Right forelimb (tissue), 1 donor: ENCODE results near the gene SUGP2.
"Not testable (repeated sequence)": the region's sequence is repeated elsewhere in the genome, so short reads cannot be mapped to it uniquely, and the experiment has no call there.

Experiments
- DNase-seq: peaks from one replicate; pipeline ENCODE4 v3.0.0-alpha.2; 2018

The SUGP2 gene

GRCh38 chr19:18987456-18987855 is 45.9 kb downstream of the SUGP2 start:
- no peak for DNase-seq

DNA sequence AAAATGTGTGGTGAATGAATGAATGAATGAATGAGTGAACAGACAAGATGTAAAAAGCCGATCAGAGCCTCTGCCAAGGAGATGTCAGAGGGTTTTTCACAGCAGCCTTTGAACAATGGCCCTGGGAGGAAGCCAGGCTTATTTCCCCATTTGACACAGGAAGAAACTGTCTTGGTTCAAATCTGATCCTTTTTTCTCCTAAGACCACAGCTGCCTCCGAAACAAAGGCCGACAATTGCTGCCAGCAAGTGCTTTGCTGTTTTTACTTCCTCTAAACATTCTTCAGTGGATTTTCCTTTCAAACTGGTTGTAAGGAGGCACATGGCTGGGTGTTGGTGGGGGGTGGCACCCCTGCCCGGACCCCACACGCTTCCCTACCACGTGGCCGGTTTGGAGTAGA is 48.1 kb downstream of the SUGP2 start:
- DNase-seq, result no peak

- DNase-seq, result no peak
Measured at GRCh38 chr19:18984251-18984650, 49.1 kb downstream of the SUGP2 start.

DNA sequence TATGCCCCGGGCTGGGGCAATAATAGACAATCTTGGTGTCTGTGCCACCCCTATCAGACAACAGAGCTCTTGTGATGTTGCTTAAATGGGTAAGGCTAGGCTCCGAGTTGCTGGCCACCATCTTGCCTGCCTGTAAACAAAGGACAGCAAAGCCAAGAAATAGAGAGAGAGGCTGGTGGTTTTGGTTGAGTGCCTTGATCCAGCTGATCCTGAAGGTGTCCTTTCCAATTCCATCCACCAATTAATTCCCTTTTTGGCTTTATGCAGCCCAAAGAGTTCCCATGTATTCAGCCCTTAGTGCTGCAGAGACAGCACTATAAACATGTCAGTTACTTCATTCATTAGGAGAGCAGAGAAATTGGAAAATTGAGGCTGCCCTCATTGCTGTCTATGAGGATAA is 50.6 kb downstream of the SUGP2 start:
- no peak for DNase-seq

DNA sequence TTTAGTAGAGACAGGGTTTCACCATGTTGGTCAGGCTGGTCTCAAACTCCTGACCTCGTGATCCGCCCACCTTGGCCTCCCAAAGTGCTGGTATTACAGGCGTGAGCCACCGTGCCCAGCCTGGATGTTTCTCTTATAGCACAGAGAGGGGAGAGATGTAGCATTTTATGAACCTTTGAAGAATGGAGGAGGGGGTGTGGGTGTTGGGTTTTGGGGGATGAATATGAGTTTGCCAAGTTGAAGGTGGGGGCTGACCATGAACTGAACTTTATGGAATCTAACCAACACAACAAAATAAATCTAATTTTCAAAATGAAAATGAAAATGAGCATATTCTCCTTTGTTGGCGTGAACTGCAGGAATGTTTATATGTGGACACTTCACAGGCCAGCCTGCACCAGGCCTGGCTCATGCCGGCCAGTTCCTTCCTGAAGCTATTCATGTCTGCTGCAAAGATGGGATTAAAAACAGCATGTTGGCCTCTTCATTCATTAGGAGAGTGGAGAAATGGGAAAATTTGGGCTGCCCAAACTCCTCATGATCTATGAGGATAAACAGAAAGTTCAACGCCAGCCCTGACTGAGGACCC is 52.8 kb downstream of the SUGP2 start:
- DNase-seq, result no peak

GRCh38 chr19:18978616-18979015 is 54.7 kb downstream of the SUGP2 start:
- DNase-seq, result no peak

- no peak for DNase-seq
Measured at GRCh38 chr19:18975869-18976268, 57.4 kb downstream of the SUGP2 start.

- no peak for DNase-seq
Measured at GRCh38 chr19:18975011-18975410, 58.3 kb downstream of the SUGP2 start.

- DNase-seq, result no peak
Measured at GRCh38 chr19:18972851-18973250, 60.5 kb downstream of the SUGP2 start.

GRCh38 chr19:18972301-18972811 is 61.0 kb downstream of the SUGP2 start:
- DNase-seq, result no peak

- no peak for DNase-seq
Measured at GRCh38 chr19:18969931-18970659, 63.2 kb downstream of the SUGP2 start.

GRCh38 chr19:18967358-18968146 is 65.8 kb downstream of the SUGP2 start:
- no peak for DNase-seq

DNA sequence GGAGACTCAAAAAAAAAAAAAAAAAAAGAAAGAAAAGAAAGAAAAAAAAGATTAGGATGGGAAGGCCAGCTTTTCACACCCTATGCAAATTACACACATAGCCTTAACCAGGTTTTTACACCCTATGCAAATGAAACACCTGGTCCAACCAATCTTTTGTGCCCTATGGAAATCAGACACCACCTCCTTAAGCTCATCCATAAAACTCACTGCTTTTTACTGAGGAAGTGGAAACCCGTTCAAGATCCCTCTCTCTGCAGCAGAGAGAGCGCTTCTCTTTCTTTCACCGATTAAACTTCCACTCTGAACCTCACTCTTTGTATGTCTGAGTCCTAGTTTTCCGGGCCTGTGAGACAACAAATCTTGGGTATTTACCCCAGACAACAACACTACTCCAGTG is 67.0 kb downstream of the SUGP2 start:
- DNase-seq, result no peak

DNA sequence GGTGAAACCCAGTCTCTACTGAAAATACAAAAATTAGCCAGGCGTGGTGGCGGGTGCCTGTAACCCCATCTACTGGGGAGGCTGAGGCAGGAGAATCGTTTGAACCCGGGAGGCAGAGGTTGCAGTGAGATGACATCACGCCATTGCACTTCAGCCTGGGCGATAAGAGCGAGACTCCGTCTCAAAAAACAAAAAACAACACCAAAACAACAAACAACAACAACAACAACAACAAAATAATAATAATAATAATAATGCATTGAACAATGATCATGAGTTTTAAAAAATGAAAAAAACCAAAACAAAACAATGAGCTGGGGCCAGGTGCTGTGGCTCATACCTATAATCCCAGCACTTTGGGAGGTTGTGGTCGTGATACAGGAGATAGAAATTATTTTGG is 69.2 kb downstream of the SUGP2 start:
- no peak for DNase-seq

DNA sequence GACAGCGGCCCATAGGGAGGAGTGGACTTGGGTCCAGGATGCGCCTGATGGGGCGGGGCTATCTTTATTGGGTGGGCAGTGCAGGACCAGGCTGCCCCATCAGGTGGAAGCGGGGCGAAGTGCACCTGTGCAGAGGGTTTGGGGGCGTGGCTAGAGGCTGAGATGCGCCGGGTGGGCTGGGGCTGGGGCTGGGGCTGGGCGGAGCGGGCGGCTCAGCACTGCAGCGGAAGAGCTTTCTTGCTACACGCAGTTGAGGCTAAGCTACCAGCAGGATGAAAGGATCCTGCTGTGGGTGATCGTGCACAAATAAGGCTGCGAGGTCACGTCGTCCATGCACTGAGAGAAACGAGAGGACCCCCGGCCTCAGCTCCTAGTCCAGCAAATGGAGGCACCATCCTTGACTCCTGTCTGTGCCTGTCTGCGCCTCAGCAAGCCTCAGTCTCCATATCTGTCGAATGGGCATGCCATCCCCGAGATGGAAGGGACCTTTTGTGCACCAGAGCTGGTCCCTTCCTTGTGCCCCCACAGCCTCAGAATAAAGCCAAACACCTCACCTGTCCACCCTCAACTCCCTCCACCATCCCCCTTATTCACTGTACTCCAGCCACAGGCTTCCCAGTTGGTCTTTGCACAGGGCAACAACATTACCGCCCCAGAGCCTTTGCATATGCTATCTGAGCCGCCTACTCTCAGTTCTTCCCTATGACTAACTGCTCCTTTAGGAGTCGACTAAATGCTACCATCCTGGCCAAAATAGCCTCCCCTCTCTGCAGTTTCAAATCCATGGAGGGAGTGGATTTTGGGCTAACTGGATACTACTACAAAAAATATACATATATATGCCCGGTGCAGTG is 71.3 kb downstream of the SUGP2 start:
- no peak for DNase-seq

DNA sequence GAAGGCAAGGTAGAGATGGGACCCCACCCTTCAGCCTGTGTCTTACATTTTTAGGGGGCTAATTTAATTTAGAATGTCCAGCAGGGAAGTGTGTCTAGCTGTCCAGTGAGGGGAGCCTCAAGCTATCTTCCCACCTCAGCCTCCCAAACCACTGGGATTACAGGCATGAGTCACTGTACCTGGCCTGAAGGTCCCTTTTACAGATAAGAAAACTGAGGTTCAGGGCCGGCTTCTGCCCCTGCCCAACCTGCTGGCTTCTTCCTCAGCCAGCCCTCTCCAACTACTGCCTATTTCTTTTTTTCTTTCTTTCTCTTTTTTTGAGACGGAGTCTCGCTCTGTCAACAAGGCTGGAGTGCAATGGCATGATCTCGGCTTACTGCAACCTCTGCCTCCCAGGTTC is 72.9 kb downstream of the SUGP2 start:
- DNase-seq, result no peak

GRCh38 chr19:18955042-18955441 is 78.3 kb downstream of the SUGP2 start:
- no peak for DNase-seq

DNA sequence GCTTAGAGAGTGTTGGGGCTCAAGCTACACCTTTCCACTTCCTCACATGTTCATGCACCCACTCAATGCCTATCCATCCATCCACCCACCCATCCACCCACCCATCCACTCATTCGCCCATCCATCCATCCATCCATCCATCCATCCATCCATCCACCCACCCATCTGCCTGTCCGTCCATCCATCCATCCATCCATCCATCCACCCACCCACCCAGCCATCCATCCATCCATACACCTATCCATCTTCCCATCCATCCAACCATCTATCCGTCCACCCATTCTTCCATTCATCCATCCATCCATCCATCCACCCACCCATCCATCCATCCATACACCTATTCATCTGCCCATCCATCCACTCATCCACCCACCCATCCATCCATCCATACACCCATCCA is 79.2 kb downstream of the SUGP2 start:
- no peak for DNase-seq

DNA sequence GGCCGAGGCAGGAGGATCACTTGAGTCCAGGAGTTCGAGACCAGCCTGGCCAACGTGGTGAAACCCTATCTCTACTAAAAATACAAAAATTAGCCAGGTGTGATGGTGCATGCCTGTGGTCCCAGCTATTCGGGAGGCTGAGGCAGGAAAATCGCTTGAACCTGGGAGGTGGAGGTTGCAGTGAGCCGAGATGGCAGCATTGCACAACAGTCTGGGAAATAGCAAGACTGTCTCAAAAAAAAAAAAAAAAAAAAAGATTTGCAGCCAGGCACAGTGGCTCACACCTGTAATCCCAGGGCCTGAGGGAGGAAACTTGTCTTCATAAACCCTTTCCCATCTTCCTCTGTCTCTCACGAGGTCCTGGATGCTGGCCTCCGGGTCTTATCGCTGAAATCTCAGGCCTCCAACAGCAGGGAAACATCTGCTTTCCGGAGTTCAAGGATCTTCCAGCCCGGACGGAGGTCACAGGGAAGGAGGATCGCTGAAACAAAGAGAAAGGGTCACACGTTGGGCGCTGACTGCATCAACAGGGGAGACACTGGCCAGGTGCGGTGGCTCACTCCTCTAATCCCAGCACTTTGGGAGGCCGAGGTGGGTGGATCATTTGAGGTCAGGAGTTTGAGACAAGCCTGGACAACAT is 80.8 kb downstream of the SUGP2 start:
- not testable (repeated sequence) for DNase-seq

DNA sequence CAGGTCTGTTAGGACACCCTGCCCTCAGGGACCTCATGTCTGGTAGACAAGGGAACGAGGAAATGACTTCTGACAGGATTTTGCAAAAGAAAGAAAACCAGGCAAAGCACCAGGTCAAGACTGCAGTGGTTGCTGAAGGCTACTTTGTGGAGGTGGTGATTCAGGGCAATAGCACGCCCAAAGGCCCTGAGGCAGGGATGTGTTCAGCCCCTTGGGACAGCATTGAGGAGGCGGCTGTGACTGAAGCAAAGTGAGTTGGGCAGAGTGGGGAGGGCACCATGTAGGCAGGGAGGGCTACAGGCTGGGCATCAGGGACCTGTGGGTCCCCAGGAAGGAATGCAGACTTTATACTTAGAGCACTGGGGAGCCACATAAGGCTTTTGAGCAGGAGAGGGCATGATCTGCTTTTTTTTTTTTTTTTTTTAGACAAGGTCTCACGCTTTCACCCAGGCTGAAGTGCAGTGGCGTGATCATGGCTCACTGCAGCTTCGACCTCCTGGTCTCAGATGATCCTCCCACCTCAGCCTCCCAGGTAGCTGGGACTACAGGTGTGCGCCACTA is 81.5 kb downstream of the SUGP2 start:
- no peak for DNase-seq

DNA sequence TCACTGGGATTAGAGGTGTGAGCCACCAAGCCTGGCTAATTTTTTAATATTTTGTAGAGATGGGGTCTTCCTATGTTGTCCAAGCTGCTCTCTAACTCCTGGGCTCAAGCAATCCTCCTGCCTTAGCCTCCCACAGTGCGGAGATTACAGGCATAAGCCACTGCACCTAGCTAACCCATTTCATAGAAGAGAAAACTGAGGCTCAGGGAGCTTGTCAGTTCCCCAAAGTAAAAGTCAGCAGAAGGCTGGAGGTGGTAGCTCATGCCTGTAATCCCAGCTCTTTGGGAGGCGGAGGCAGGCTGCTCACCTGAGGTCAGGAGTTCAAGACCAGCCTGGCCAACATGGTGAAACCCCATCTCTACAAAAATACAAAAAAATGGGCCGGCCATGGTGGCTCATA is 83.5 kb downstream of the SUGP2 start:
- DNase-seq, result no peak

DNA sequence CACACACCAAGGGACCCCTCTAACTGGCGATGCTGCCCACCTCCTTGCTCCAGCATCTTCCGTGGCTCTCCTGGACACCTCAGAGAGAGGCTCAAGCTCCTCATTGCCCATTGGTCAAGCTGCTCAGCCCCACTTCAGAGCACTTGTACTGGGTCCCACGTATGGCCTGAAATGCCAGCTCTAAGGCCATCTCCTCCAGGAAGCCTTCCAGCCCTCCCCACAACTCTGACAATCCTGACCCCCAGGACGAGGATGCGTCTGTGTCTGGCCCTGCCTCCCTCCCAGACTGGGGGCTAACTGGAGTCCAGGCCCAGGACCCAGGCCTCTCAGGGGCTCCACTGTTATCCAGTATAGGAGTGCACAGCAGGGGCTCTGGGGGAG is 84.4 kb downstream of the SUGP2 start:
- DNase-seq, result no peak
